Measurements from ENCODE around the gene CHURC1. TPM values are rescaled to one million over a fixed set of nuclear protein-coding genes. Genes with fewer than 3 reads are reported as not detected.

CHURC1 gene
- 21.6 and 28.9 TPM in 2 replicates for total RNA-seq
- 107 and 120 TPM in 2 replicates for polyA plus RNA-seq

DNA sequence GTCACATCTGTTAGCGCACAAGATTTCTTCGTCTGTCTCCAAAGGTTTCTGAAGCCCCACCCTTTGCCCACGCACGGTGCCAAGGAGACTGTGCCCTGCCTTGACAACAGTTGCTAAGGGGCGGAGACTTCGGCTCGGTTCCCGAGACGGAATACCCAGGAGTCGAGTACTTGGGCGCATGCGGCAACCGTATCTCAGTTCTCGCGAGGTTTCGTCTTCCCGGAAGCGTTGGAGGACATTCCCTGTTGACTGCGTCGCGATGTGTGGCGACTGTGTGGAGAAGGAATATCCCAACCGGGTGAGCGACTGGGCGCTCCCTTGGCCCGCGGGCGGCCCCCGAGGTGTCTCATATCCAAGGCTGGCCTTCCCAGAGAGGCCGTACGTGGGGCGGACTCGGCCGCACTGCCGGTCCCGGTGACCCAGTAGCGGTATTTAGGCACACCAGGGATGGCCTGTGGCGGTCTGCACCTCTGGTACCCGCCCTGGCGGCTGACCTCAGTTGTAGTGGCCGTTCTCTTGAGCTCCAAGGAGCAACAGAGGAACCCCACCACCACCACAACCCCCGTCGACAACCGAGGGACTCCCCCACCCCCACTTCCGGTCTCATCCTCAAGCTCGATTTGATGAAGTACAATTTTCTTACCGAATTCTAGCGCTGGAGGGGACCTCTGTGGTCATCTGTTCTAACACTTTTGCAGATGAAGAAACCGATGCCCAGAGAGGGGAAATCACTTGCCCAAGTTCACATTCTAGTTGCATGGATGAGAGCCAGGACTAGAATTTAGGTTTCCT lies at the start of gene CHURC1:
Gene CHURC1 (plus strand): TSS at position 219 of the 792 bp plus-strand sequence. CDS start 41 bp downstream, at position 260.
- Histone ChIP-seq H3K27me3 (no peaks in the 10 kb centered on the region), H3K27ac (peak within 1 kb of the TSS; percentile 94), H3K4me3 (peak within 1 kb of the TSS; percentile 80), H3K4me1 (ENCODE audit: low read depth) (peaks cover 18% of the 10 kb centered on the region), H3K9me3 (ENCODE audit: low read depth) (no peaks in the 10 kb centered on the region), H3K36me3 (no peaks in the 10 kb centered on the region)
- DNase-seq (ENCODE audit: low read depth in 1 of 2, low spot score in 1 of 2): peak; percentile 98 to 99
- TF ChIP-seq, protein P1, sequence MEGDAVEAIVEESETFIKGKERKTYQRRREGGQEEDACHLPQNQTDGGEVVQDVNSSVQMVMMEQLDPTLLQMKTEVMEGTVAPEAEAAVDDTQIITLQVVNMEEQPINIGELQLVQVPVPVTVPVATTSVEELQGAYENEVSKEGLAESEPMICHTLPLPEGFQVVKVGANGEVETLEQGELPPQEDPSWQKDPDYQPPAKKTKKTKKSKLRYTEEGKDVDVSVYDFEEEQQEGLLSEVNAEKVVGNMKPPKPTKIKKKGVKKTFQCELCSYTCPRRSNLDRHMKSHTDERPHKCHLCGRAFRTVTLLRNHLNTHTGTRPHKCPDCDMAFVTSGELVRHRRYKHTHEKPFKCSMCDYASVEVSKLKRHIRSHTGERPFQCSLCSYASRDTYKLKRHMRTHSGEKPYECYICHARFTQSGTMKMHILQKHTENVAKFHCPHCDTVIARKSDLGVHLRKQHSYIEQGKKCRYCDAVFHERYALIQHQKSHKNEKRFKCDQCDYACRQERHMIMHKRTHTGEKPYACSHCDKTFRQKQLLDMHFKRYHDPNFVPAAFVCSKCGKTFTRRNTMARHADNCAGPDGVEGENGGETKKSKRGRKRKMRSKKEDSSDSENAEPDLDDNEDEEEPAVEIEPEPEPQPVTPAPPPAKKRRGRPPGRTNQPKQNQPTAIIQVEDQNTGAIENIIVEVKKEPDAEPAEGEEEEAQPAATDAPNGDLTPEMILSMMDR (IDR thresholded peaks at IDR 0.05; ENCODE audit: low read depth, low read length): no peak

DNA sequence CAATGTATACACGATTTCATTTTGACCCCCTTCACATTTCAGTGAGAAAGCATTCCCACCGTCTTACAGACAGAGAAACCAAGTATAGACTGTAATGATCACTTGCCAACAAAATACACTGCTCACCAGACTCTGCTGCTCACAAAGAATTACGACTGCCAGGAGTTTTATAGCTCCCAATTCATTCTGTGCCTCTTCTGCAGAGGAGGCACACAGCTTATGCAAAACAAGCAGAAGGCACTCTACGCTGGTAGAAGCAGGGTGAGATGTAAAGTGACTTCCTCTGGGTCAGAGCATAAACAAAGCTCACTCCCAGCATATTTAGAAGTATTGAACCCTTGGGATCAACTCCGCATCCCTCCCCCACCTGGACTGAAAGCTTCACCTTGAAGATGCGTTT lies 49.1 kb upstream of the CHURC1 start:
- H3K27me3 ChIP-seq: no peaks in the 10 kb centered on the region
- TF ChIP-seq, protein P1 (IDR thresholded peaks at IDR 0.05; ENCODE audit: low read depth, low read length): no peak
- DNase-seq (ENCODE audit: low read depth in 1 of 2, low spot score in 1 of 2): no peak
- H3K9me3 ChIP-seq (ENCODE audit: low read depth): no peaks in the 10 kb centered on the region
- no peaks in the 10 kb centered on the region for H3K36me3 ChIP-seq
- H3K27ac ChIP-seq: no peak overlapping the region
- peaks cover 3% of the 10 kb centered on the region for H3K4me1 ChIP-seq (ENCODE audit: low read depth)
- no peak overlapping the region for H3K4me3 ChIP-seq

DNA sequence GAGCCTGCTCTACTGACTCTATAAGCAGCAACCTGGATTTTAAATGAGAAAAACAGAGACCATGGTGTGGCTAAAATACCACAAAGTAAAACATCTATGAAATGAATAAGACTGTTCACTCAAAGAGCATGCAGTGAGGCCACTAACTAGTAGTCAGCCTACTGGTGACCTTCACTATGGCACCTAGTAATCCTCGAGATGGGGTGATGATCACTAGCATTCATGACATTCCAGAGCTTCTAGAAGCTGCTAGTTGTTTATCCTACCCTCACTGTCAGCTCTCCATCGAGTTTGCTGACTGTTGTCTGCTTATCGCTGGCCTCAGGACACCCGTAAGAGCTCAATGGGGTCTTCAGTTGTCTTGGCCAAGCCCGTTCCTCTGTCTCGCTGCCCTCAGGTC lies 48.3 kb upstream of the CHURC1 start:
- H3K27me3 ChIP-seq: no peaks in the 10 kb centered on the region
- TF ChIP-seq, protein P1 (IDR thresholded peaks at IDR 0.05; ENCODE audit: low read depth, low read length): no peak
- H3K9me3 ChIP-seq (ENCODE audit: low read depth): no peaks in the 10 kb centered on the region
- no peak overlapping the region for H3K27ac ChIP-seq
- peaks cover 3% of the 10 kb centered on the region for H3K4me1 ChIP-seq (ENCODE audit: low read depth)
- no peak for DNase-seq (ENCODE audit: low read depth in 1 of 2, low spot score in 1 of 2)
- H3K36me3 ChIP-seq: no peaks in the 10 kb centered on the region
- H3K4me3 ChIP-seq: no peak overlapping the region

DNA sequence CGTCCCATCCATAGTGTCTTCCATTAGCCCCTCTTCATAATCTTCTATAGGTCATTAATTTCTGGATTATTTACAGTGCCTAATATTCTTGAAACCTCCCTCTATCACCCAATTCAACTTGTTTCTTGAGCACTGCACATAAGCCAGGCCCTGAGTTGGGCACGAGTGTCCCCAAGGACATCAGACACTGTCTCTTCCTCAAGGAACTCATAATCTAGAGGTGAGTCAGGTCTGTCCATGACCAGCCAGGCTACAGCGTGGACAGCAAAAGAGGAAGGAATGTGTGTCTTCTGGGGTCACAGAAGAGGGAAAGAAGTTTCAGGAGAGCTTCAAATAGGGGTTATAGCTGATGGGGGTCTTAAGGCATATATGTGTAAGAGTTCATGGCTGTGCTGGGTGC lies 47.1 kb upstream of the CHURC1 start:
- Histone ChIP-seq H3K4me1 (ENCODE audit: low read depth) (peaks cover 3% of the 10 kb centered on the region), H3K9me3 (ENCODE audit: low read depth) (no peaks in the 10 kb centered on the region), H3K36me3 (no peaks in the 10 kb centered on the region), H3K27ac (no peak overlapping the region), H3K4me3 (no peak overlapping the region), H3K27me3 (no peaks in the 10 kb centered on the region)
- TF ChIP-seq, protein P1 (IDR thresholded peaks at IDR 0.05; ENCODE audit: low read depth, low read length): no peak
- no peak for DNase-seq (ENCODE audit: low read depth in 1 of 2, low spot score in 1 of 2)

DNA sequence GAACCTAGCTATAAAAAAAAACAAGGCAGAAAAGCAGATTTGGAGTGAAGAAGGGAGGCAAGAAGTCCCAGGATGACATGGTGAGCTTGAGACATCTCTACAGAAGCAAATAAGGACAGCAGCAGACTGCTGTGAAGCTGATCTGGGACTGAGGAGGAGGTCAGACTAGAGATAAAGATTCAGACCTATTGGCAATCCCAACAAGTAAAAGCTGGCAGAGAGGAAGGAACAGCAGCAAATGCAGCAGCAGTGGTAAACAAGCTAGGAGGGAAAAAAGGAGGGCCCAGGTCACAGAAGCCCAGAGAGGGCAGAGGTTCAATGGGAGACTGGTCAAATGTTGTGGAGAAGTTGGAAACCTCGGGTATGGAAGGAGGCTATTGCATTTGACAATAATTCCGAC lies 45.9 kb upstream of the CHURC1 start:
- H3K27me3 ChIP-seq: no peaks in the 10 kb centered on the region

More for the DNA sequence above, 45.9 kb upstream of the CHURC1 start:
- no peak overlapping the region for H3K4me3 ChIP-seq
- no peak for DNase-seq (ENCODE audit: low read depth in 1 of 2, low spot score in 1 of 2)
- H3K9me3 ChIP-seq (ENCODE audit: low read depth): no peaks in the 10 kb centered on the region
- no peaks in the 10 kb centered on the region for H3K36me3 ChIP-seq
- TF ChIP-seq, protein P1 (IDR thresholded peaks at IDR 0.05; ENCODE audit: low read depth, low read length): no peak
- H3K27ac ChIP-seq: no peak overlapping the region
- H3K4me1 ChIP-seq (ENCODE audit: low read depth): peaks cover 3% of the 10 kb centered on the region

Measured in cardiac muscle cell (in vitro differentiated cells and primary cell).